Amniotic stem cell (primary cell): ENCODE measurements around the gene MRAP2.

Experiments
- DNase-seq: peaks from one replicate; lab custom pipeline; 2025; lab: John Stamatoyannopoulos, UW

The MRAP2 gene, protein sequence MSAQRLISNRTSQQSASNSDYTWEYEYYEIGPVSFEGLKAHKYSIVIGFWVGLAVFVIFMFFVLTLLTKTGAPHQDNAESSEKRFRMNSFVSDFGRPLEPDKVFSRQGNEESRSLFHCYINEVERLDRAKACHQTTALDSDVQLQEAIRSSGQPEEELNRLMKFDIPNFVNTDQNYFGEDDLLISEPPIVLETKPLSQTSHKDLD

DNA sequence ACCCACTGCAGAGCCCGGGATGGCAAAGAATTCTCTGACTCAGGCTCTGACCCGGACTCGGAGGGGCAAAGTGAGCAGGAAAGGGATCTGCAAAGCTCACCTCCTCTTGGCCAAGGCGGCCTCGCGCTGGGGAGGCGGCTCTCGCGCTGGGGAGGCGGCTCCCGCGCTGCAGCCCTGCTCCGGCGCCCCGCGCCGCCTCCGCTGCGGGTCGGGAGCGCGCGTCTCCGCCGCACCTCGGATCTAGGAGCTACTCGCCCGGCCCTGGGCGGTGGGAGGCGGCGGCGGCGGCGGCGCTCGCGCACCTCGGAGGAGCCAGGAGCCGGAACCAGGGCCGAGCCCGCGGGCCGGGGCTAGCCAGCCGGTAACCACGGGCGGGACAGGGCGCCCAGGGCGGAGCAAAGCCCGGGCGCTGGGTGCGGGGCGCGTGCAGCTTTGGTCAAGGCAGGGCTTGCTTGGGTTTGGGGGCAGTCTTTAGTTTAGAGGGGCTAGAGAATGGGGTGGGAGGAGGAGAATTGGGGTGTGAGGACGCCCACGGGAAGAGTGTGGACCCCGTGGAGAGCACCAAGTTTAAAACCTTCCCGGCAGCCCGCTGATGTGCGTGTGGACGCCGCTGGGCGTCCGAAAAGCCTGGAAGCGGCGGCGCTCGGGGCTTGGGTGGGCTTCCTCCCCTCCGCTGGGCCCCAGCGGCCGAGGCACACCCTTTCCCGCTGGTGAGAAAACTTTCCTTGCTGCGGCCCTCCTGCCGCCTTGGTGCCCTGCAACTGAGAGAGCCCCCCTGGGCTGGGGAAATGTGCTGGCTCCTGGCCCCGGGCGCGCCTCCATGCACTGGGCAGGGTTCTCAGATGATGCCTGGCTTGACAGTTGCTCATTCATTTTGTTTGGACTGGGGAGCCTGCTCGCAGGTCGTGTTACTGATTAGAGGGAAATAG lies at the start of gene MRAP2:
Gene MRAP2, plus strand, starts transcription at position 250 of the 929 bp plus-strand sequence. CDS start 21,547 bp downstream, outside the sequence.
- DNase-seq = no peak

DNA sequence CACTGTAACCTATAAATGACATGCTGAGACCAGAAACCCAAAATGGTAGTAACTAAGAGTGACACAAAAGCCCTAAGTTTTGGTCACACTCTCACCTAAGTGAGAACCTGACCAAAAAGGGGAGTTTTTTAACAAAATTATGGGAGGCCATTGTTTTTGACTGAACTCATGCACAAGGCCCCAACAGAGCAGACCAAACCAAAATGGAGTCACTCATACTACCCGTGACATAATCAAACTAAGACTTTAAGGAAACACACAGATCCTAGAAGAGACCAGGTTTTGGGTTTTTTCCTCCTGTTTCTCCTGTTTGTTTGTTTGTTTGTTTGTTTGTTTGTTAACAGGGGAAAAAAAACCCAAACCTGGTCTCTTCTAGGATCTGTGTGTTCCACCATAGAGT lies 49.2 kb upstream of the MRAP2 start:
- DNase-seq = no peak

DNA sequence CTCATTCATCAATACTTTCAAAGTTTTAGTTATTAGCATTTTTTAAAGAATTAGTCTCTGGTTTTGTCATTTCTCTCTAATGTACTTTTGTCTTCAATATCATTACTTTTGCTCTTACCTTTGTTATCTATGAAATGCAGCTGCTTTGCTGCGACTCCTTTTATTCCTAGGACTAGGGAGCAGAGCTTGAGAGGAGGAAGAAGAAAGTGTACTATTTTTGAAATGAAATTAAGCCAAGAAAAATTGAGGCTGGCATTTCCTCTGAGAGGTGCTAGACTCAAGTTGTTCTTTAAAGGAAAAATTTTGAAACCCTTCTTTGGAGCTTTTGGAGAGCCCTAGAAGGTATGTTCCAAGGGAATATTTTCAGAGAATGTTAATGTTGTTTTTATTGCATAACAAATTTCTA lies 48.3 kb upstream of the MRAP2 start:
- no peak for DNase-seq

DNA sequence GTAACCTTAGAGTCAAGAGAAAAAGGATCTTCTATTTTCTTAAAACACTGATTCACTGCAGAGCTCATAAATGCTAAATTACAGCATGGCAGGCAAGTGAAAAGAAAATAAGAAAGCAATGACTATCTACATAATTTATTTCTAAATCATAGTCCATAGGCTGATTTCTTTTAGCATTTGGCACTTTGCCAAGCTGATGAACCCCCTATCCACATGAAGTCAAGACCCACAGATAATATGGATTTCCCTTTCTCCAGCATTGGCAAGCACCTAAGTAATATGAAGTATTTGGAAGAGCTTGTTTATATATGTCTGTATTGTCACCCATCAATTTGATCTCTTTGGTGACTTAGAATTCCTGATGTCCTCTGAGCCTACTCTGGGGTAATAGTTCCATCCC lies 47.9 kb upstream of the MRAP2 start:
- DNase-seq = no peak

DNA sequence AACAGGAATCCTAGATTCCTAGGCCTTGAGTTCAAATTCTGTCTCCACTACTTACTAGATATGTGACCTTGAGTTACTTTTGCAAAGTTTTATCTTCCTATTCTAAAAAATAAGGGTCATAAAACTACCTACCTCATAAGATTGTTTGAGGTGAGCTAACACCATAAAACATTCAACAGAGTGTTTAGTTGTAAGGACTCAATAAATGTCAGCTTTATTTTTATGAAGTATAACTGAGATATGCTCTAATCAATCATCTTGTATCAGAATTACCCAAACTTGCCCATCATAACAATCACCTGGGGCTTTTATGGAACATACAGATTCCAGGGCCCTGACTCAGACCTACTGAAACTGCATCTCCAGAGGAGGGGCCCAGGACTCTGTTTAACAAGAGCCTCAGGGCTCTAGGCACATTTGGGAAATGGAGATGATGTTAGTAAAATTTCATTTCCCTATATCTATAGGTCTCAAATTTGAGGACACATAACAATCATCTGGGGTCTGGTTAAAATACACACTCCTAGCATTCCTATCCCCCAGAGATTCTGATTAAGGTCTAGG lies 35.5 kb upstream of the MRAP2 start:
- no peak for DNase-seq

DNA sequence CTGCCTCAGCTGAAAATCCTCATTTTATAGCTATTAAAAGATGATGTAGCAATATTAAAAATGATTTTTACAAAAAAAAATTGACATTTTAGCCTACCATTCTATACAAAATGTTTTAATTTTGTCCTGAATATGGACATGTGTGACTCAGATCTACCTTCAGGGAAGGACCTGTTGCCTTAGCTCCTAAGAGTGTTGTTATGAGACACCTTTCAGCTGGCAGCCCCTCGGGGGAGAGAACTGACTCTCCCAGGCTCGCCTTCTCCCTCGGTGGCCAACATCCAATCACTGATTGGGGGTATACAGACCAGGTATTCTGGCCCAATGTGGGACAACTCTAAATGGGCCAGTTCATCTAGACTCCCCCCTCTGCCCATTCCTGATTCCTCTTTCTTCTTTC lies 32.5 kb upstream of the MRAP2 start:
- DNase-seq = no peak

DNA sequence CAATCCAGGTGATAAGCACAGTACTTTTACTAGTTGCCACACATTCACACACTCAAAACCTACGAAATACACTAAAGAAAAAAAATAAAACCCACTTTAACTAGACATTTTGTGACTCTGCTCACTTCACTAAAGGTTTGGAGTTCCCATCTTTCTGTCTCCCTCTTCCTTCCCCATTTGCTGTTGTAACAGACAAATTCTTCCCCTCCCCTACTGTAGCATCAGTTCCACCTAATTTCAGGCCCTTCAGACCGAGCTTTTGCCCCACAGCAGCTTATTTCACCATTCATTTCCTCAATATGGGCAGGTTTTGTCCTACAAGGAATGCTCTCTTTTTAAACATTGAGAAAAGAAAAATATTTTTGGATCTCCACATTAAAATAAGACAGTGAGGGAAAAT lies 31.3 kb upstream of the MRAP2 start:
- no peak for DNase-seq

DNA sequence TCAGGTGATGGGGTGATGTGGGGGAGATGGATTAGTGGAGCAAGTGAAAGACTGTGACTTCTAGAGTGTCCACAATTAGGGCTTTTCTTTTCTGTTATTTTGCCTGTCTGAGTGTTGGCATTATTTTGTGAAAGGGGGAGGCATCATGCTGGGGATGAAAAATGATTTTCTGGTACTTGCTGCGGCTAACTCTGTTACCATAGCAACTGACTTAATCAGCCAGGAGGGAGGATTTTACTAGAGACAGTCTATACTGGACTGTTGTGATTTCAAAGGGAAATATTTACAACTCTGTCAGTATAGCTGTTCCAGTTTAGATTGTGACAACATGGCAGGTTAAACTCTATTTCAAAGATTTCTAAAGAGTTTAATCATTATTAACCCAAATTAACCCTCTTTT lies 30.4 kb upstream of the MRAP2 start:
- no peak for DNase-seq

DNA sequence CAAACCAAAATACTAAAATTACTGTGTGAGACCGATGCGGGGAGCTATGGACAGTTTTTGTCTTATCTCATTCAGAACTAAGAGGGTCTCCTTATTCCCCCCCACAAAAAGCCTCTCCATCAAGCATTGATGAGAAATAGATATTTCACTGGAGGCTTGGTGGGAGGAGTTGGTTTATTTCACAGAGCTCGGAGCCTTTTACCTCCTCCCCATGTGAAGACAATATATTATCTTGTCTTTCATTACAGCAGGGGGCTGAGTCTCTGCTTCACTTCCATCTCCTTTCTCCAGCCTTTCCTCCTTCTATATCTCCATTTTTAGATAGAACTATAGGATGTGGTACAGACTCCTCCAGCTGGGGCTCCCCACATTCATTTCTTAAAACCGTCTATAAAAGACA lies 29.9 kb upstream of the MRAP2 start:
- DNase-seq = no peak

DNA sequence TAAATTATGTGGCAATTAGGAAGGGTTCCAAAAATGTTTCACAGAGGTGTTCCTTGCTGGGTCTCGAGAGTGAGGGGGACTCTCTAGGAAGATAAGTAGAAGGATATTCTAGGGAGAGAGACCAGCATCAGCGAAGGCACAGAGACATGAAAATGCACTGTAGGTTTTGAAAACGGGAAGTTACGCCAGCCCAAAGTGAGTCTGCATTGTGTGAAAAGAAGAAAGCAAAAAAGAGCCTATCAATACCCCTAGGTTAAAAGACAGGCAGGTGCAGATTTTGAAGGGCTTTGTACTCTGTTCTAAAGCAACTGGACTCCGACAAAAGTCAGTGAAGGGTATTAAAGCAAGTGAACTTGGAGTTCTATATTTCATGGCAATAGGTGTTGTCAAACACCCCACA lies 25.7 kb upstream of the MRAP2 start:
- no peak for DNase-seq

DNA sequence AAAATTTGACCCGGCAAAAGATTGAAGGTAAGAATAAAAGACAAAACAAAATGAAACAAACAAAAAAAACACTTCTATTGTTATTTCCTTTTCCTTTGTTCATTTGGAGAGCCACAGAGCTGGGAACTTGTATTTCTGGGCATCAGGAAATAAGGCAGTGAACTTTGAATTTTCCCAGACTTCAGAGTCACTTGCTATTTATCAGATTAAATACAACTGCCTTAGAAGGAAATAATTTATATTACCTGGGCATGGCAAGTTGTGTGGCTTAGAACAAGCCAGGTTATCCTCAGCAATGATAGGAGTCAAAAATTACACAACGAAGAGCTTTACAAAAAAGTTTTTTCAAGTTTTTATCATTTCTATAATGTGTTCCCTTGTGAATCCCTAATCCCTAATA lies 20.2 kb upstream of the MRAP2 start:
- DNase-seq = no peak

DNA sequence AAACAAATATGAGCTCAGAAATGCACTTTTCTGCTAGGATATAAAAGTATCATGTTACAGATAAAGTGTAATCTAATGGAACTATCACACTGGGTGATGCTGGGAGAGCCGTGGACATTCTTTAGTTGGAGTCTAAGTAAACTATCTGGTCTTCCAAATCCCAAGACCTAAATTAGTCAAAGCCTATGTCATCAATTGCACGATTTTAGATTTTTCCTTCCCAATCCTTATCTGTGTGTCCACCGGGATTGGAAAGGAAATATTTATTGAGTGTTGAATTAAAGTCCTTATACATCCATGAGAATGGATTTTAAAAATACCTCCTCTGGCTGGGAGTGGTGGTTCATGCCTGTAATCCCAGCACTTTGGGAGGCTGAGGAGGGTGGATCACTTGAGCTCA lies 19.6 kb upstream of the MRAP2 start:
- no peak for DNase-seq

DNA sequence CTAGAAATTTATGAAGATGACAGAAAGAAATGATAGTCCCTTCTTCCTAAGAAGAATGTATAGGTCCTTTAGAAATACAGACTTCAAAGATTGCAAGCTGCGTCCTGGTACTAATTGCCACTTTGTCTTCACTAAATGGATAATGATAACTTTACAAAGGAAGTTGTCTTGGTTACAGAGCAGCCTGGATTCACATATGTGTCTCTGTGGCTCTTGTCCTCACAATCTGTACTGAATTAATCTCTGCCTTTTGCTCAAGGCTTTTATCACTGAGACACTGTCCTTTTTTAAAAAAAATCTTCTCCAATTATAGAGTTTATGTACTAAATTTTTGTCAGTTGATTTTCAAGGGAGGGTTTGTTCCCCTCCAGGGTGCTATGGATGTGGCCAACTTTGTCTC lies 17.5 kb upstream of the MRAP2 start:
- DNase-seq = no peak

DNA sequence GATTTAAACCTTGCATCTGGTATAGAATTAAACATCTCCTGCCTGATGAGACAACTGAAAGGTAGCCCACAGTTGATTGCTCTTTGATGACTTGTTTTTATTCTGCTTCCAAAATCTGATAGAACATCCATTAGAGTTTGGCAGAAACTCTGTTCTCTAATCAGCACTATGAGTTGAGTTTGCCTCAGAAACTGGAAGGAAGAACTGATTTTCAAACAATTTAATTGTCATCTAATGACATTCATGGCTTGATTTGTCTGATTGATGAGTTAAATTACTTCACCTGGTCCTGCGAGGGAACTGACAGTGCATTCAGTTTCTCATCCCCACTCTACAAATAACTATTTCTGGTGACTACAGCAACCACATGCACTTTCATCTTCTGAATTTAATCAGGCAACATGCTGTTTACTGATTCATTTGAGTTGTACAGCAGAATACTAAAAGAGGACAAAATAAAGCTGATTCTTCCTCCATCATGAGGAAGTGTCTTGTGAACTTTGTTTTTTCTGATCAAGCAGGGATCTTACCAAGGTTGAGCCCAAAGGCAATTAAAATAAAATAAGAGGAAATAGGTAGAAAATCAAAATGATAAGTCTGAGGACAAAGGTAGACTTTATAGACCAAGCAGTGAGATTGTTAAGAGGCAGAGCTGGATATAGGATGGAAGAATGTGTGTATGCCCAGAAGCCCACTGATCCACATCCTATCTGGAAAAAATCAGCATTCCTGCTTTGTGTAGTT lies 15.7 kb upstream of the MRAP2 start:
- DNase-seq = no peak

DNA sequence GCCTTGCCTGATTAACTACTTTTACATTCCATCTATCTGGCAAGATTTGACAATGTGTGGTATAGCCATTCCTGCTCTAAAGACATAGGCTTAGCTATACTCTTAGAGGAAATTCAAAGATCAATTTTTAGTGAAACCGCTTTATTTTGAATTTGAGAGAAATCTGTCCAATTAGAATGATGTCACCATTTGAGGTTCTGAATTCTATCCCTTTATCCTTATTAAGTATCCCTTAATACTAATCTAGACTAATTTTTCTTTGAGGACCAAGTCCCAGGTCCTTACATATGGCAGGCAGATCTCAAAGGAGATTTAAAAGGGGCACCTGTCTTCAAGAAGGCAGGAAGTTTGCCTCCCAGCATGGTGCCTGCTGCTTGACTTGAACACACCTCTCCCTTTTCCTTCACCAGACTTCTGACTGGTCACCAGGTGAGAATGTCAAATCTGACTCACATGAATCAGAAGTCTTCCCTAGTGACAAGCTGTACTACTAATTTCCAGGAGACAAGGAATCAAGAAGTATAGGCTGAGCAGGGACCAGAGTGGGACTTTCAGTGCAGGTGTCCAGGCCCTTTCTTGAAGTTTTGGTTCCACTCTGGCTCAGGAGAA lies 15.0 kb upstream of the MRAP2 start:
- DNase-seq = no peak

DNA sequence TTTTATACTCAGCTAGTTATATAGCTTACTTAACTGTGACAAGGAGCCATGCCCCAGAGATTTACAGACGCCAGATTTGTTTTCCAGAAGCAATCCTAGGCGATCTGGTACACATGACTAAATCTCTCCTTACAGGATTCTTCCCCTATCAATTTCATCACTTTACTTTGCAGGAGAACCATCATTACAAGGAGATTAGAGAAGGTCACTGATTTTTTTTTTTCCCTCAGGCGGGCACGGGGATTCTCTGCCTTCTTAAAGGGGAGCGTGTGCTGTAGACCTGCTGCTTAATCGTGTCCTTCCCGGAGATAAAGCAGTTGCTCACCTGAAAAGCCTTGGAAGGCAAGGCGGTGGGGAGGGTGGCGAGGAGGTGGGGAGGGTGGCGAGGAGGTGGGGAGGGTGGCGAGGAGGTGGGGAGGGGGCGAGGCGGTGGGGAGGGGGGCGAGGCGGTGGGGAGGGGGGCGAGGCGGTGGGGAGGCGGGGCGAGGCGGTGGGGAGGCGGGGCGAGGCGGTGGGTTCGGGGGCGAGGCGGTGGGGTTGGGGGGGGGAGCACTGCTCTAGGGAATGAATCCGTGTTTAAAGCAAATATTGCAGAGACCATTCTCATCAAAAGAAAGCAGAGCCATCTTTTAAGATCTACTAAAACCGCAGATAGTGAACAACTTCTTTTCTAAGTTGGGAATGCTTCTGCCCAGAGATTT lies 14.3 kb upstream of the MRAP2 start:
- DNase-seq = no peak

DNA sequence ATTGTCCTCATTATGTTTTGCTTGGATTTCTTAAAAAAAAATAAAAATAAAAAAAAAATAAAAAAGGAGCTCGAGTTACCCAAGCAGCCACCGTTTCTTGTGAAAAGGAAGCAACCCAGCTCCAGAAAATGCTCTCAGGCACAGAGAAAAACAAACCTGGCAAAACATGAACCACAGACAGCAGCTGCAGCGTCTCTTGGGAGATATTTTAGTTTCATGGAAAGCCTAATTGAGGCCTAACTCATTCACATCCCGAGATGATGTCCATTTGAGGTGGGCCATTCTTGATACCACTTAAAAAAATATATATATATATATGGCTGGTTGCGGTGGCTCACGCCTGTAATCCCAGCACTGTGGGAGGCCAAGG lies 13.7 kb upstream of the MRAP2 start:
- DNase-seq = no peak

DNA sequence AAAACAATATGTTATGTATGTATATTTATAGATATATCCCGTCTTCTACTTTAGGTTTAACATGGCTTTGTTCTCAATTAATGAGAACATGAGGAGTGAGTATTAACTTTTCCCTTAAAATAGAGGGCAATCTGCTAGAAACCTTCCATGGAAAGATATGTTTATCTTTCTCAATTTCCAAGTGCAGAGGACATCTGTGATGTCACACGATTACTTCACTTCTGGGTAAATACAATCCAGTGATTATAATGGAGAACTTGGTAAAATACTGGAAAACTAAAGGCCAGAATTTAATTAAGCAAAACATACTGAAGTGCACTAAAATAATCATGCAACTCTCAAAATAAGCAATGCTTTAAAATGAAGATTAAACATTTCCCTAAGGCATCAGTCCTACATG lies 11.9 kb upstream of the MRAP2 start:
- no peak for DNase-seq

DNA sequence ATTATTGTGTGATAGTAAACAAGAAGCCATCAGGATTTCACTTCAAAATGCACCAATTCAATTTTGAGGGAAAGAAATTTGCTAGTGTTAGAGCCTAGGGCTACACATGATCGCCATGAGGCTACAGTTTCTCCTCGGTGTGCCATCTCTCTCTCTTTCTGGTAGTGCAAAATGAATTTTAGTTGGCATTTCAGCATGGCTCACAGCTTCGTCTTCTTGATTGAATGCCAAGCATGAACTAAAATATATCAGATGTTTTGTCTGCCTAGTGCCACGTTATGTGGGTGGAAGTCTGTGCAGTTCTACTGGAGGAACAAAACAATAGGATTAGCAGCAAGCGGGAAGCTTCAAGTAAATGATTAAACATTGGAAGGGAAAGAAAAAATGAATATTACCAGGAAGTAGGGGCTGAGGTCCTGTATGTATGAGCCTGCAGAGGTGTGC lies 6.8 kb upstream of the MRAP2 start:
- no peak for DNase-seq

DNA sequence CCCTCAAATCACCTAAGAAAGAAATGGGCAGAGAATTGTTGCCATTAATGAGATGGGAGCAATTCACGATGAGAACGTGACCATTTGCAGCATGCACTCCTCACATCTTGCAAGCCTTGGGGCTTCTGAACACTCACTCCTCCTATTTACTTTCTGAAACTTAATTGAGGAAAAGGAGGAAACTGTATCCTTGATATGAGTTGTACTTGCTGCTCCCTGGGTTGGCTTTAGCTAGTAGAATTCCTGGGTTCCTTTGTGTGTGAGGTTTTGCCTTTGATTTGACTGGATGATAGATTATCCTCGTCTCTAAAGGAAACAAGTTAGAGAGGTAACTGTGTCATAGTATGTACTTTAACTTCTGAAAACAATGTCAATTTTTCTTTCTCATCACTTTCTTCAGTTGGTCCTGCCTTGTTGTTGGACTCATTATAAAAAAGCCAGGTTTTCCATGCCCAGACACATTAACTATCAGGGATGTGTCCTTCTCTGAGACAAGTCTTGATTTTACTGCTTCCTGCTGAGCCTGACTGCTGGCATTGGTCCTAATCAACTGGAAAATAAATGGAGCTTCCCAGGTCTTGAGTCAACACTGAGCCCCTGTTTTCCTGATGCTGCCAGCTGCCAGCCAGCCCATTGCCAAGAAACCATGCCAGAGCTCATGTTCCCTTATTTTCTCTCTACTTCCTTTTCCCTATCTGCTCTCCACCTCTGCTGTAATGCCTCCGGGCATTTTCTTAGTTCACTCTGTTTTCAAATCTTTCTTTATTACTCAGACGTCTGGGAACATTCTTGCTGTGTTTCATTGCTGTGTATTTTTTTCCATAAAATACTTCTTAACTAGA lies 6.0 kb upstream of the MRAP2 start:
- peak; percentile 68 for DNase-seq

DNA sequence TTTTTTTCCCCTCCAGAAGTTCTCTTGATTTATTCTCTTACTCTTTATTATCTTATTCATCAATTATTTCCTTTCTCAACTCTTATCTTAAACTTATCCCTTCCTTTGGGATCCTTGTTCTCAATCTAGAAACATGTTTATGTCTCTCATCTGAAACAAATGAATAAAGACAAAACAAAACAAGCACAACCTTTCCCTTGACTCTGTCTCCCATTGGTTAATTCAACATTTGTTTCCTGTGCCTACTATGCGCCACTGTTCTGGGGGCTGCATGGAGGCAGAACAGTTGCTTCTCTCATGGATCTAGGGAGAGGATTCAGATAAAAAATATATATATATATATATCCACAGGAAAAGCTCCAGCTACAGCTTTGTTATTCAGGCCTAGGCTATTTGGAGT lies 5.2 kb upstream of the MRAP2 start:
- DNase-seq = no peak
